GM11168 (cell line): ENCODE data around the gene RGS11.
"Not testable (repeated sequence)": the region's sequence is repeated elsewhere in the genome, so short reads cannot be mapped to it uniquely, and the experiment has no call there.

ENCODE experiments used
- in situ Hi-C: fragments of 300-500 bp; cut with MboI; formaldehyde crosslinking; loops from one replicate; pipeline ENCODE4 v1.12.0; 2022; ENCODE audit warnings: low sequenced_read_pairs; ENCODE audit not compliant: unreplicated experiment

Gene RGS11

GRCh38 chr16:265711-266110 lies 10.0 kb downstream of the RGS11 start:
- in situ Hi-C loops = no loop called here

GRCh38 chr16:265002-265529 lies 10.7 kb downstream of the RGS11 start:
- in situ Hi-C loops = no loop called here

- in situ Hi-C loops = no loop called here
These were observed 11.2 kb downstream of the RGS11 start for GRCh38 chr16:264440-264951.

- in situ Hi-C loops = no loop called here
These were observed 11.8 kb downstream of the RGS11 start for GRCh38 chr16:263944-264343.

GRCh38 chr16:263182-263774 lies 12.5 kb downstream of the RGS11 start:
- in situ Hi-C loops = no loop called here

- in situ Hi-C loops = no loop called here
These were observed 13.5 kb downstream of the RGS11 start for GRCh38 chr16:262121-262745.

- in situ Hi-C loops = no loop called here
These were observed 14.6 kb downstream of the RGS11 start for GRCh38 chr16:261031-261691.

GRCh38 chr16:260326-260725 lies 15.4 kb downstream of the RGS11 start:
- in situ Hi-C loops = no loop called here

- in situ Hi-C loops = no loop called here
These were observed 15.9 kb downstream of the RGS11 start for GRCh38 chr16:259814-260253.

- in situ Hi-C loops = no loop called here
These were observed 16.5 kb downstream of the RGS11 start for GRCh38 chr16:259226-259625.

GRCh38 chr16:258091-258490 lies 17.7 kb downstream of the RGS11 start:
- in situ Hi-C loops = not testable (repeated sequence)

GRCh38 chr16:255183-255582 lies 20.6 kb downstream of the RGS11 start:
- in situ Hi-C loops = no loop called here

GRCh38 chr16:254461-254860 lies 21.3 kb downstream of the RGS11 start:
- in situ Hi-C loops = no loop called here

GRCh38 chr16:253833-254232 lies 21.9 kb downstream of the RGS11 start:
- in situ Hi-C loops = no loop called here

- in situ Hi-C loops = no loop called here
These were observed 23.1 kb downstream of the RGS11 start for GRCh38 chr16:252366-253337.

- in situ Hi-C loops = no loop called here
These were observed 26.3 kb downstream of the RGS11 start for GRCh38 chr16:249431-249830.

- in situ Hi-C loops = no loop called here
These were observed 28.7 kb downstream of the RGS11 start for GRCh38 chr16:247027-247426.

- in situ Hi-C loops = no loop called here
These were observed 30.6 kb downstream of the RGS11 start for GRCh38 chr16:245105-245504.

GRCh38 chr16:243348-243747 lies 32.4 kb downstream of the RGS11 start:
- in situ Hi-C loops = no loop called here

- in situ Hi-C loops = no loop called here
These were observed 33.5 kb downstream of the RGS11 start for GRCh38 chr16:242281-242680.
